Tibial nerve (tissue), 4 donors: ENCODE data around the gene TPBGL.

ENCODE experiments used
- CTCF ChIP-seq, 5 experiments: fragments of 200-600 bp in 3 of 5; fragments of 450-650 bp in 2 of 5; sonication (generic) in 3 of 5; IDR thresholded peaks; one replicate each; pipeline ENCODE4 v1.5.1; 2016 to 2019; ENCODE audit warnings: antibody characterized with exemption in 5 of 5, mild to moderate bottlenecking in 3 of 5, moderate library complexity in 2 of 5
- EP300 ChIP-seq, 2 donors: sonication (generic); formaldehyde crosslinking; IDR thresholded peaks; one replicate each; pipeline ENCODE4 v1.6.1; 2017; ENCODE audit warnings: antibody characterized with exemption in 2 of 2, mild to moderate bottlenecking in 1 of 2

- TF ChIP-seq CTCF (IDR thresholded peaks at IDR 0.05) = no peak
- TF ChIP-seq EP300 (IDR thresholded peaks at IDR 0.05) = no peak
Measured at GRCh38 chr11:75263944-75264349, 23.4 kb downstream of the TPBGL start.
